HG03175 (cell line): ENCODE data around the gene PDE5A.
A peak's percentile ranks its signal among the peaks of the same experiment; 100 is the strongest.
"Not testable (repeated sequence)": the region's sequence is repeated elsewhere in the genome, so short reads cannot be mapped to it uniquely, and the experiment has no call there.

ENCODE experiments used
- ATAC-seq: cut with Tn5 transposase; IDR thresholded peaks from one replicate; pipeline ENCODE4 v1.9.1; 2021; ENCODE audit warnings: mild to moderate bottlenecking, moderate library complexity; ENCODE audit not compliant: unreplicated experiment

Gene PDE5A

DNA sequence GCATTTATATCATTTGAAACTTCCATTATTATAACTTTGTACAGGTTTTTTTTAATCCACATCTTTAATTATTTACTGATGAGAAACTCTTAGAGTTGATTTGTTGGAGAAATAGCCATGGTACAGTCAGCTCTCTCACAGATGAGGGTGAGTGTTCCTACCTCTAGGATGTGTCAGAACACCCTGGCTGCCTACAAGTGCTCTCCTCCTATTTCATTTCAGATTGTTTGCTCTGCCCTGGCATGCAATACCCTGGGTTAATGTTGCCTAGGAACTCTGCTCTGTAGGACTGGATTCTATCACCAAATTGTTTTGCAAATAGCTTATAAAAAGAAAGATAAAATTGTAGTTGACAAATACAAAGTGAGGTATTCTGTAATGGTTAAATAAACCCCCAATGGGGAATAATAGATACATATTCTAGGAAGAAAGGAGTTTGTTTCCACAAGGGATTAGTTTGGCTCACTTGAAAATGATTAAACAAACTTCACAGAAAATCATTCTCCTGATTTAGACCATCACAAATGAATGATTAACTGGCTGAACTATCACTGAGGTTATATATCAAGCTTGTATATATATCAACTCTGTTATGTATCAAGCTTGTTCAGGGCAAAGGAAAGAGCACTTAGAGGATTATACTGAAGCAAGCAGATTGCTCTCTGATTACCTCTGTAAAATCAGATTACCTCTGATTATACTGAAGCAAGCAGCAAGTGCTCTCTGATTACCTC lies 150.0 kb downstream of the PDE5A start:
- ATAC-seq = no peak

DNA sequence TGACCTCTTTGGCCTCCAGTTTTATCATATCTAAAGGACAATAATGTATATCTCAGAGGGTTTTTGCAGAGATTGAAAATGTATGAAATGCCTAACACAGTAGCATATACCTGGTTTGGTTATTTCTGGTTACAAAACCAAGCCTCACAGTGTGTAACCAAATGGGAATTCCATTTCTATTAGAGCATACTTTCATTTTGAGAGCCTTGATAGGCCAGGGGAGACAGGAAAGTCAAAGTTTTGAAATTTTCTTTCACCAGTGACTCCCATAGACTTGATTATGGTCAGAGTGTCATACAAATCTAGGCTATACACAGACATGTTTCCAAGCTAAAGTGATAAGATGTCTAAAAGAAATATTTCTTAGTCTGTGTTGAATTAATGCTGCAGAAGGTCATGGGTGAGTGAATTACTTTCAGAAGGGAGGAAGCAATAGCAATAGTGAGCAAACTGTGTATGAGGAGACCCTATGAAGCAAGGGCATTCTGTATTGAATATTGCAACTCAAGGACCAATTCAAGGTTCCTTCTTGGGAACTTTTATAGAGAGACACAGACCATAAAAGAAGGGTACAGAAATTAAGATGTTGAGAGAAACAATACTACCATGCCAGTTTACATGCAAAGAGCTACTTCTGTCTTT lies 151.1 kb downstream of the PDE5A start:
- ATAC-seq = no peak

GRCh38 chr4:119471259-119471658 lies 157.3 kb downstream of the PDE5A start:
- peak; percentile 43 for ATAC-seq

- ATAC-seq = not testable (repeated sequence)
These were observed 157.9 kb downstream of the PDE5A start for GRCh38 chr4:119470737-119471063.

DNA sequence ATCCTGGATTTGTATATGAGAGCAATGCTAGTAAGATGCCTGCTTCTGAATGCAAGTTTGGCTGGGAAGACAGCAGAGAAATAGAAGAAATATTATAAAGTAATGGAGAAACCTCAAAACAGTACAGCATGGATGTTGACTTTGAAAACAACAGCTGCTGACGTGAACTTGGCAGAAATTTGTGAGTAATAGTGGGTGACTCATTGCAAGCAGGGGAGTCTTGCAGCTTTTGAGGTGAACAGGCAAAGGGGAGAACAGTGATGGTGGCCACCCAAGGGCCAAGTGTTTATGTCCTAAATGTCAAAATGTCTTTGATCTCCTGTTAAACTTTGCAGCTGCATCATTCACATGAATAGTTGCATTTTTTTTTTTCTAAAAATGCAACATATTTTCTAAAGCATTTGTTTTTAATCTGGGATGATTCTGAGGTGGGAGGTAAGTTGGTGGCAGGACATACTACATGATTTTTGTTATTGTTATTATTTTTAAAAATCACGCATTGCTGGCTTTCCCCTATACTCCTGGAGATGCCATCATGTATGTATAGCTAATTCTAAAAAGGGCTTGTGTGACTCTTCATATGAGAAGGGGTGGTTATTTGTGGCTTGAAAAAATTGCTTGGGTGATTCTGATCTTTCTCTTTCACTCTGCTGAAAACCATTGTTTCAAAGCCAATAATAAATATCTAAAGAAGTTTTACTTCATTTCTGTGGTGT lies 158.4 kb downstream of the PDE5A start:
- ATAC-seq = peak; percentile 36

GRCh38 chr4:119469039-119469438 lies 159.6 kb downstream of the PDE5A start:
- not testable (repeated sequence) for ATAC-seq

- ATAC-seq = peak; percentile 62
These were observed 165.9 kb downstream of the PDE5A start for GRCh38 chr4:119462733-119463132.

DNA sequence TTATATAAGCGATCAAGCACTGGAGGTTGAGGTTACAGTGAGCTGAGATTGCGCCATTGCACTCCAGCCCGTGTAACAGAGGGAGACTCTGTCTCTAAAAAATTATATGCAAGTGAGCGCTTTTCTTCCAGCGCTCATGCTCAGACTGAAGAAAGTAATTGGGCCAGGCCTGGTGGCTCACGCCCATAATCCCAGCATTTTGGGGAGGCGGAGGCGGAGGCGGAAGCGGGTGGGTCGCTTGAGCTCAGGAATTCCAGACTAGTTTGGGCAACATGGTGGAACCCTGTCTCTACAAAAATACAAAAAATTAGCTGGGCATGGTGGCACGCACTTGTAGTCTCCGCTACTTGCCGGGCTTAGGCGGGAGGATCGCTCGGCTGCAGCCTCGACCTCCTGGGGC lies 172.9 kb downstream of the PDE5A start:
- ATAC-seq = not testable (repeated sequence)

DNA sequence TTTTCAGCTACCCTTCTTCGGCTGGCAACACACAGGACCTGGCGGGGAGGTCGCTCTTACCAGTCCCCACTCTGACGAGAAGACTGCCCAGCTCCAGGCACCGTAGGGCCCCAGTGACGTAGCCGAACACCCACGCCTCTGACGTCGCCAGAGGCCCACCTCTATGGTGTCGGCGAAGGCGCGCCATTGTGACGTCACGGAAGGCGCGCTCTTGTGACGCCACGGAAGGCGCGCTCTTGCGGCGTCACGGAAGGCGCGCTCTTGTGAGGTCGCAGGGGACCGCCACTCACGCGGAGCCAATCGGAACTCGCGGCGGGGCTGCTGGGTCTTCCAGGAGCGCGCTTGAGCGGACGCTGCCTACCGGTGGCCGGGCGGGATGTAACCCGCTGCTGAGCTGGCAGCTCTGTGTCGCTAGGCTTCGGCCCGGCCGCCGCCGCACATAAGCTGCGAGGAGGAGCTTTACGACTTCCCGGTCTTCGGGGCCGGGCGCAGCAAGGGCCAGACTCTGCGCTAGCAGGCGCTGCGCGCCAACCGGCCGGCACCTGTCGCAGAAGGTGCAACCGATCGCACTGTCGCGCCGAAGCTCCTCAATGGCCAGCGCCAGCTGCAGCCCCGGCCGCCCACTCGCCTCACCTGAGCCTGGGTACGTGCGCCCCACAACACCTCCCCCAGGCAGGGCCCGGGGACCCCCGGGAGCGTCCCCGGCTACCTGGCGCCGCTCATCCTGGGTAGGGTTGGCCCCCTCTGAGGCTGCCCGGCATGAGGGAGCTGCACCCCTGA lies 173.9 kb downstream of the PDE5A start:
- peak; percentile 99 for ATAC-seq

DNA sequence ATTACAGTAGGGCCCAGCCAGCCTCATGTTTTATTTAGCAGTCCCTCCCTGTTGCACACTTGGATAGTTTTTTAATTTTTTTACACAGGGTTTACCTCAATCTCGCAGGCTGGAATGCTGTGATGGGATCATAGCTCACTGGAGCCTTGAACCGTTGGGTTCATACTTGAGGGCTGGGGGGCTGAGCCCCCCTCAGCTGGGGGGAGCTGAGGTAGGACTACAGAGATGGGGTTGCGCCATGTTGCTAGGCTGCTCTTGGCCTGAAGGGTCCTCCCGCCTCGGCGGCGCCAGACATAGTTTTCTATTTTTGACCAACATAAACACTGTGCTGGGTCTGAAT lies 174.5 kb downstream of the PDE5A start:
- peak; percentile 23 for ATAC-seq

GRCh38 chr4:119453286-119453685 lies 175.3 kb downstream of the PDE5A start:
- not testable (repeated sequence) for ATAC-seq

GRCh38 chr4:119449851-119450250 lies 178.8 kb downstream of the PDE5A start:
- ATAC-seq = not testable (repeated sequence)
